GM12878 (cell line): ENCODE data around the gene LDB3. TPM values are rescaled to one million over a fixed set of nuclear protein-coding genes. Genes with fewer than 3 reads are reported as not detected.

Experiments
- EED ChIP-seq: sonication (generic); IDR thresholded peaks from 2 replicates; pipeline ENCODE4 v1.6.1; 2016; ENCODE audit warnings: antibody characterized with exemption, low read depth
- ESRRA ChIP-seq: IDR thresholded peaks from 2 replicates; pipeline ENCODE4 v1.6.1; 2012; ENCODE audit warnings: mild to moderate bottlenecking, low read length, improper control_type of control experiment
- GABPA ChIP-seq: IDR thresholded peaks from 2 replicates; pipeline ENCODE4 v1.6.1; 2014; ENCODE audit warnings: antibody characterized with exemption, low read depth, mild to moderate bottlenecking, inconsistent platforms
- KLF5 ChIP-seq: fragments of 450-650 bp; IDR thresholded peaks from 2 replicates; pipeline ENCODE4 v1.6.1; 2014; ENCODE audit warnings: mild to moderate bottlenecking; ENCODE audit not compliant: partially characterized antibody
- NR2F1 ChIP-seq: fragments of 450-650 bp; conservative IDR thresholded peaks from 2 replicates; pipeline ENCODE4 v1.6.1; 2017; ENCODE audit warnings: mild to moderate bottlenecking
- YY1 ChIP-seq: IDR thresholded peaks from 2 replicates; pipeline ENCODE4 v1.6.1; 2011; ENCODE audit warnings: low read depth, mild to moderate bottlenecking, low read length
- polyA plus RNA-seq, 11 experiments: library from polyadenylated mRNA; depleted of rRNA in 4 of 11; unstranded in 6 of 11; stranded (reverse) in 5 of 11; fragments of >200 nt; fragmentation: Nextera tagmentation in 4 of 11; fragmentation: Illumina TruSeq in 1 of 11; extraction: Ambion mirVana in 4 of 11; extraction: Trizol in 1 of 11; gene quantifications; 1 replicate in 1 of 11; 2 replicates in 10 of 11; pipeline versions ENCODE4 v1.2.1 to v1.2.3, GENCODE V29; 2011 to 2016; ENCODE audit warnings: inconsistent platforms in 2 of 11, missing spikeins in 2 of 11, low read depth in 1 of 11
- total RNA-seq, 4 experiments: library from RNA; depleted of rRNA in 3 of 4; stranded (reverse); fragments of >200 nt in 3 of 4; fragmentation: Illumina TruSeq in 1 of 4; extraction: Trizol in 1 of 4; gene quantifications; 2 replicates each; pipeline versions ENCODE4 v1.2.1 to v1.2.3, GENCODE V29; 2013 to 2021
- TF ChIP-seq, protein P1 (sequence below): fragments of 450-650 bp; IDR thresholded peaks from 2 replicates; pipeline ENCODE4 v1.6.1; 2017; ENCODE audit warnings: mild to moderate bottlenecking, moderate library complexity
- TF ChIP-seq, protein P2 (sequence below): fragments of 450-650 bp; IDR thresholded peaks from 2 replicates; pipeline ENCODE4 v1.6.1; 2014; ENCODE audit warnings: mild to moderate bottlenecking
- TF ChIP-seq, protein P3 (sequence below): fragments of 450-650 bp; IDR thresholded peaks from 2 replicates; pipeline ENCODE4 v1.6.1; 2018; ENCODE audit warnings: mild to moderate bottlenecking, low read depth, moderate library complexity; ENCODE audit not compliant: partially characterized antibody

LDB3 gene
- total and polyA plus RNA-seq, 10 of the 15 experiments (the other 5 are each of a cell fraction or from before 2014, with no cell fraction given) = 0.02 to 0.07 (median 0.04) TPM; not detected in 1

DNA sequence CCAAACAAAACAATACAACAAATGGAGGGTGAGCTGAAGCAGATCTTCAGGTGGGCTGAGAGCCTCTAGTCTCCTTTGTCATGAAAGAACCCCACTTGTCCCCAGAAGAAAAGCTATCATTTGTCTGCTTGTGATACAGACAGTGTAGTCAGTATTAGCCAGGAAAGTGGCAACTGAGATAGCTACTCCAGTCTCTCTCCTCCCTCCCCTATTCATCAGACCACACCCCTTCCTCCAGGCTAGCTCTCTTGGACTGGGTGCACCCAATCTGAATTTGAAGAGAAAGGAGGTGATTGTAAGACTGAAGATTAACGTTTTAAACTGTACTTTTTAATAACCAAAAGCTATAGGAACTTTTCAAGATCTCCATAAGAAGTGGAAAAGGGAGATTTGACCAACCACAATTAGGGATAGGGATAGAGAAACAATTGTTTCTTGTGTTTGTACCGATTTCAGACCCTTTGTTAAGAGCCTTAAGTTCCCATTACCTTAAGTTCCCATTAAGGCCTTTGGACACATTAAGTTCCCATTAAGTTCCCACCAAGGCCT is 102.2 kb downstream of the LDB3 start (continued):
- TF ChIP-seq ESRRA (no peak), GABPA (no peak), KLF5 (no peak), YY1 (no peak), NR2F1 (no peak), EED (no peak)
- TF ChIP-seq, protein P1, sequence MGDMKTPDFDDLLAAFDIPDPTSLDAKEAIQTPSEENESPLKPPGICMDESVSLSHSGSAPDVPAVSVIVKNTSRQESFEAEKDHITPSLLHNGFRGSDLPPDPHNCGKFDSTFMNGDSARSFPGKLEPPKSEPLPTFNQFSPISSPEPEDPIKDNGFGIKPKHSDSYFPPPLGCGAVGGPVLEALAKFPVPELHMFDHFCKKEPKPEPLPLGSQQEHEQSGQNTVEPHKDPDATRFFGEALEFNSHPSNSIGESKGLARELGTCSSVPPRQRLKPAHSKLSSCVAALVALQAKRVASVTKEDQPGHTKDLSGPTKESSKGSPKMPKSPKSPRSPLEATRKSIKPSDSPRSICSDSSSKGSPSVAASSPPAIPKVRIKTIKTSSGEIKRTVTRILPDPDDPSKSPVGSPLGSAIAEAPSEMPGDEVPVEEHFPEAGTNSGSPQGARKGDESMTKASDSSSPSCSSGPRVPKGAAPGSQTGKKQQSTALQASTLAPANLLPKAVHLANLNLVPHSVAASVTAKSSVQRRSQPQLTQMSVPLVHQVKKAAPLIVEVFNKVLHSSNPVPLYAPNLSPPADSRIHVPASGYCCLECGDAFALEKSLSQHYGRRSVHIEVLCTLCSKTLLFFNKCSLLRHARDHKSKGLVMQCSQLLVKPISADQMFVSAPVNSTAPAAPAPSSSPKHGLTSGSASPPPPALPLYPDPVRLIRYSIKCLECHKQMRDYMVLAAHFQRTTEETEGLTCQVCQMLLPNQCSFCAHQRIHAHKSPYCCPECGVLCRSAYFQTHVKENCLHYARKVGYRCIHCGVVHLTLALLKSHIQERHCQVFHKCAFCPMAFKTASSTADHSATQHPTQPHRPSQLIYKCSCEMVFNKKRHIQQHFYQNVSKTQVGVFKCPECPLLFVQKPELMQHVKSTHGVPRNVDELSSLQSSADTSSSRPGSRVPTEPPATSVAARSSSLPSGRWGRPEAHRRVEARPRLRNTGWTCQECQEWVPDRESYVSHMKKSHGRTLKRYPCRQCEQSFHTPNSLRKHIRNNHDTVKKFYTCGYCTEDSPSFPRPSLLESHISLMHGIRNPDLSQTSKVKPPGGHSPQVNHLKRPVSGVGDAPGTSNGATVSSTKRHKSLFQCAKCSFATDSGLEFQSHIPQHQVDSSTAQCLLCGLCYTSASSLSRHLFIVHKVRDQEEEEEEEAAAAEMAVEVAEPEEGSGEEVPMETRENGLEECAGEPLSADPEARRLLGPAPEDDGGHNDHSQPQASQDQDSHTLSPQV = no peak
- TF ChIP-seq, protein P2, sequence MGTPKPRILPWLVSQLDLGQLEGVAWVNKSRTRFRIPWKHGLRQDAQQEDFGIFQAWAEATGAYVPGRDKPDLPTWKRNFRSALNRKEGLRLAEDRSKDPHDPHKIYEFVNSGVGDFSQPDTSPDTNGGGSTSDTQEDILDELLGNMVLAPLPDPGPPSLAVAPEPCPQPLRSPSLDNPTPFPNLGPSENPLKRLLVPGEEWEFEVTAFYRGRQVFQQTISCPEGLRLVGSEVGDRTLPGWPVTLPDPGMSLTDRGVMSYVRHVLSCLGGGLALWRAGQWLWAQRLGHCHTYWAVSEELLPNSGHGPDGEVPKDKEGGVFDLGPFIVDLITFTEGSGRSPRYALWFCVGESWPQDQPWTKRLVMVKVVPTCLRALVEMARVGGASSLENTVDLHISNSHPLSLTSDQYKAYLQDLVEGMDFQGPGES = no peak
- TF ChIP-seq, protein P3, sequence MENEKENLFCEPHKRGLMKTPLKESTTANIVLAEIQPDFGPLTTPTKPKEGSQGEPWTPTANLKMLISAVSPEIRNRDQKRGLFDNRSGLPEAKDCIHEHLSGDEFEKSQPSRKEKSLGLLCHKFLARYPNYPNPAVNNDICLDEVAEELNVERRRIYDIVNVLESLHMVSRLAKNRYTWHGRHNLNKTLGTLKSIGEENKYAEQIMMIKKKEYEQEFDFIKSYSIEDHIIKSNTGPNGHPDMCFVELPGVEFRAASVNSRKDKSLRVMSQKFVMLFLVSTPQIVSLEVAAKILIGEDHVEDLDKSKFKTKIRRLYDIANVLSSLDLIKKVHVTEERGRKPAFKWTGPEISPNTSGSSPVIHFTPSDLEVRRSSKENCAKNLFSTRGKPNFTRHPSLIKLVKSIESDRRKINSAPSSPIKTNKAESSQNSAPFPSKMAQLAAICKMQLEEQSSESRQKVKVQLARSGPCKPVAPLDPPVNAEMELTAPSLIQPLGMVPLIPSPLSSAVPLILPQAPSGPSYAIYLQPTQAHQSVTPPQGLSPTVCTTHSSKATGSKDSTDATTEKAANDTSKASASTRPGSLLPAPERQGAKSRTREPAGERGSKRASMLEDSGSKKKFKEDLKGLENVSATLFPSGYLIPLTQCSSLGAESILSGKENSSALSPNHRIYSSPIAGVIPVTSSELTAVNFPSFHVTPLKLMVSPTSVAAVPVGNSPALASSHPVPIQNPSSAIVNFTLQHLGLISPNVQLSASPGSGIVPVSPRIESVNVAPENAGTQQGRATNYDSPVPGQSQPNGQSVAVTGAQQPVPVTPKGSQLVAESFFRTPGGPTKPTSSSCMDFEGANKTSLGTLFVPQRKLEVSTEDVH = no peak
